Skeletal muscle satellite cell (primary cell): ENCODE results near the gene NLRP3.

Experiments
- H3K27me3 ChIP-seq: 2 replicates; pipeline ENCODE4 v1.7.0; 2013; ENCODE audit warnings: low read length; ENCODE audit not compliant: control insufficient read depth, insufficient read depth
- H3K36me3 ChIP-seq: 2 replicates; pipeline ENCODE4 v1.7.0; 2013; ENCODE audit warnings: mild to moderate bottlenecking, control low read depth, low read length; ENCODE audit not compliant: insufficient read depth
- H3K4me1 ChIP-seq: 2 replicates; pipeline ENCODE4 v1.7.0; 2013; ENCODE audit warnings: low read length; ENCODE audit not compliant: control insufficient read depth, insufficient read depth
- H3K4me2 ChIP-seq: 2 replicates; pipeline ENCODE4 v1.7.0; 2013; ENCODE audit warnings: mild to moderate bottlenecking, low read length
- H3K4me3 ChIP-seq: 2 replicates; pipeline ENCODE4 v1.7.0; 2013; ENCODE audit warnings: low read length
- H3K9ac ChIP-seq: 2 replicates; pipeline ENCODE4 v1.7.0; 2013; ENCODE audit warnings: mild to moderate bottlenecking, low read depth, low read length, moderate library complexity
- H3K9me3 ChIP-seq: replicated peaks from 2 replicates; pipeline ENCODE4 v1.7.0; 2013; ENCODE audit warnings: mild to moderate bottlenecking, control low read depth, low read length

NLRP3 gene

GRCh38 chr1:247400685-247401084 lies 15.3 kb upstream of the NLRP3 start:
- no peak overlapping the region for H3K4me3 ChIP-seq
- no peak overlapping the region for H3K9ac ChIP-seq
- no peaks in the 10 kb centered on the region for H3K36me3 ChIP-seq
- H3K27me3 ChIP-seq: no peaks in the 10 kb centered on the region
- no peak overlapping the region for H3K4me2 ChIP-seq
- no peaks in the 10 kb centered on the region for H3K4me1 ChIP-seq
- peaks cover 3% of the 10 kb centered on the region for H3K9me3 ChIP-seq

DNA sequence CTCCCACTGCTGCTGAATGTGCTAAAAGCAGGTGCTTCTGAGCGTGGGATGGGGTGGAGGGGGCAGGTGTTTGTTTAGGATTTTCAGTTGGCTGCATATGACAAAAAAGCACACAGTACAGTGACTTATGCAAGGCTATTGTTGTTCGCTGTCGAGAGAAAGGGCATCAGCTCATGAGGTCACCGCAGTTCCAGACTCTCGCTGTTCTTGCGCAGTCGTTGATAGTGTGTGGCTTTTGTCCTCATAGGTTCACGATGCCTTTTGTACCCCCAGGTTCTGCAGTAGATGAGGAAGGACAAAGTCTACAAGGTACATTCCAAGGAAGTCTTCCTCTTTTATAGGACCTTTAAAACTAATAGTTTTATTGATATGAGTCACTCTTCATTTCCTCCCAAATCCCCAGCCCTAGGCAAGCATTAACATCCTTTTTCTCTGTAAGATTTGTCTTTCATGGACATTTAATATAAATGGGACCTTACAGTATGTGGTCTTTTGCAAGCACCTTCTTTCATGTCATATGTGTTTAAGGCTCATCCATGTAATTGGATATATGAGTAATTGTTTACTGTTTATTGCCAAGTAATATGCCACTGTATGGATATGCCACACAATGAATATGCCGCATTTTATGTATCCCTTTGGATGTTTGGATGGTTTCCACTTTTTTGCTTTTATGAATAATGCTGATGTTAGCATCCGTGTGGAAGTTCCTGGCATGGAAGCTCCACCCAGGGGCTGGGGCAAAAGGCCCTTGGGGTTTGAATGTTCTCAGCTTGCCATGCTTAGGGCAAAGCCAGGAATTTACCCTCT lies 14.5 kb upstream of the NLRP3 start:
- no peak overlapping the region for H3K4me3 ChIP-seq
- H3K9me3 ChIP-seq: peaks cover 6% of the 10 kb centered on the region
- no peaks in the 10 kb centered on the region for H3K36me3 ChIP-seq
- H3K4me2 ChIP-seq: no peak overlapping the region
- H3K27me3 ChIP-seq: no peaks in the 10 kb centered on the region
- no peaks in the 10 kb centered on the region for H3K4me1 ChIP-seq
- no peak overlapping the region for H3K9ac ChIP-seq

GRCh38 chr1:247402120-247402675 lies 13.8 kb upstream of the NLRP3 start:
- H3K4me1 ChIP-seq: no peaks in the 10 kb centered on the region
- H3K36me3 ChIP-seq: no peaks in the 10 kb centered on the region
- no peak overlapping the region for H3K4me3 ChIP-seq
- H3K4me2 ChIP-seq: no peak overlapping the region
- H3K27me3 ChIP-seq: no peaks in the 10 kb centered on the region
- peaks cover 6% of the 10 kb centered on the region for H3K9me3 ChIP-seq
- H3K9ac ChIP-seq: no peak overlapping the region

DNA sequence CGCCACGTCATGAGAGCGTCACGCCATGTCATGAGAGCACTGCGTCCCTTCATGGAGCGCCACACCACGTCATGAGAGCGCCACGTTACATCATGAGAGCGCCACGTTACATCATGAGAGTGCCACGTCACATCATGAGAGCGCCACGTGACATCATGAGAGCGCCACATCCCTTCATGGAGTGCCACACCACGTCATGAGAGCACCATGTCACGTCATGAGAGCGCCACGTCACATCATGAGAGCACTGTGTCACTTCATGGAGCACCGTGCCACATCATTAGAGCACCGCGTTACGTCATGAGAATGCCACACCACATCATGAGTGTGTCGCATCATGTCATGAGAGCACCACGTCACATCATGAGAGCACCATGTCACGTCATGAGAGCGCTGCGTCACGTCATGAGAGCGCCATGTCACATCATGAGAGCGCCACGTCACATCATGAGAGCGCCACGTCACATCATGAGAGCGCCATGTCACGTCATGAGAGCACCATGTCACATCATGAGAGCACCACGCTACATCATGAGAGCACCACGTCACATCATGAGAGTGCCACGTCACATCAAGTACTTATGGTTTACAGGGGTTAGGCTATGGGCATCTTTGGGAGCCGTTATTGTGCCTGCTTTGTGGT lies 9.8 kb upstream of the NLRP3 start:
- Histone ChIP-seq H3K4me2 (no peak overlapping the region), H3K4me1 (no peaks in the 10 kb centered on the region), H3K9me3 (peaks cover 6% of the 10 kb centered on the region), H3K27me3 (no peaks in the 10 kb centered on the region), H3K36me3 (no peaks in the 10 kb centered on the region), H3K4me3 (no peak overlapping the region), H3K9ac (no peak overlapping the region)

DNA sequence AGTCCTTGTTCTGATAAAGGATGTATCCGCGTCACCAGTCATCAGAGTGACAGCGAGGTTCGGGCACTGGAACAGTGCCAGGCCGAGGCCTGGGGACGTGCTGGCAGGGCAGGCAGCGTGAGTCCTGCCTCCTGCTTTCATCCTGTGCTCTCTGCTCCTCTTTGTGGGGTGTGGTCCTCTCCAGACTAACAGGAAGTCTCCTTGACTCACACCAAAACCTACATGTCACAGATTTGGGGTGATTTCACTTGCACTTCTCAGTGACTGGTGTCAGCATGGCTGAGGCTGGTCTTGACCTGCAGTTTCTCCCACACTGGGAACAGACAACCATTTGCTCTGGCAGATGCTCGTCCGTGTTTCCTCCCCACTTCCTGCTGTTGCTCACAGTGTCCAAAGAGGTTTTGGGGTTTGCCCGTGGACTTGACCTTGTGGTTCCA lies 8.8 kb upstream of the NLRP3 start:
- Histone ChIP-seq H3K9me3 (peaks cover 6% of the 10 kb centered on the region), H3K4me3 (no peak overlapping the region), H3K27me3 (no peaks in the 10 kb centered on the region), H3K4me2 (no peak overlapping the region), H3K36me3 (no peaks in the 10 kb centered on the region), H3K9ac (no peak overlapping the region), H3K4me1 (no peaks in the 10 kb centered on the region)

DNA sequence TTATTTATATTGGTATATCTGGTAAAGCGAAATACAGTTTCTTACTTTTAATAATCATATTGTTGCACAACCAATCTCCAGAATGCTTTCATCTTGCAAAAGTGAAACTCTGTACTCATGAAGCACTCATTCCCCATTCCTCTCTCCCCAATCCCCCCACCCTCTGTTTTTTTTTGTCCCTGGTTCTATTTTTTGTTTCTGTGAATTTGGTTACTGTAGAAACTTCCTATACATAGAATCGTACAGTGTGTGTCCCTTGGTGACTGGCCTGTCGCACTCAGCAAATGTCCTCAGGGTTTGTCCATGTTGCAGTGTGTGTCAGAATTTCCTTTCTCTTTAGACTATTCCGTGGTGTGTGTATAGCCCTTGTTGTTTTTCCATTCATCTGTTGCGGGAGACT lies 7.9 kb upstream of the NLRP3 start:
- H3K4me3 ChIP-seq: no peak overlapping the region
- no peaks in the 10 kb centered on the region for H3K4me1 ChIP-seq
- no peaks in the 10 kb centered on the region for H3K36me3 ChIP-seq
- peaks cover 6% of the 10 kb centered on the region for H3K9me3 ChIP-seq
- no peaks in the 10 kb centered on the region for H3K27me3 ChIP-seq
- no peak overlapping the region for H3K4me2 ChIP-seq
- H3K9ac ChIP-seq: no peak overlapping the region

DNA sequence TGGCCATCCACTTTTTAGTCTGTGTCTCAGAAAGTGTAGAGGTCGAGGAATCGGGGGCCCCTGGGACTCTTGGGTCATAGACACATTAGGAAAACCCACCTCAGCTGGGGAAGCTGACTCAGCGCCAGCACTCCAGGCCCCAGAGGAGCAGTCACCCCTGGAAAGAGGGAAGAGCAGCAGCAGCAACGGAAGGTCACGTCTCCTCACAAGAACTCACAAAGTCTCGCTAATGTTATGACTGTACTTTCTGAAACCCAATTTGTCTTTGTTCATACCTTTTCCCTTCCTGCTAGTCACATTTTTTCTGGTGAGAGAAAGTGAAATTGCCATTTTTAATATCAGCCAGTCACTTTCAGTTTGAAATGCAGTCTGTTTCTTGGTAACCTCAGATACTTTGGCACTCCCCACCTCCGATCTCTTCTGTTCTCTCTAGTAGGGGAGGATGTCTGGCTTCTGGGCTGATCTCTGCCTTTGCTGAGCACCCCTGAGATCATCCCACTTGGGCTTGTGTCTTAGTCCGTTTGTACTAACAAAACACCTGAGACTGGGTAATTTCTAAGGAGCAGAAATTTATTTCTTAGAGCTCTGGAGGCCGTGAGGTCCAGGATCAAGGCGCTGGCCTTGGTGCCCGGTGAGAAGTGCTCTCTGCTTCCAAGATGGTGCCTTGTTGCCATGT lies 6.0 kb upstream of the NLRP3 start:
- Histone ChIP-seq H3K9ac (no peak overlapping the region), H3K9me3 (peaks cover 6% of the 10 kb centered on the region), H3K4me2 (no peak overlapping the region), H3K4me3 (no peak overlapping the region), H3K27me3 (no peaks in the 10 kb centered on the region), H3K4me1 (no peaks in the 10 kb centered on the region), H3K36me3 (no peaks in the 10 kb centered on the region)

- Histone ChIP-seq H3K4me1 (no peaks in the 10 kb centered on the region), H3K4me2 (no peak overlapping the region), H3K4me3 (no peak overlapping the region), H3K9me3 (peaks cover 5% of the 10 kb centered on the region), H3K9ac (no peak overlapping the region), H3K27me3 (no peaks in the 10 kb centered on the region), H3K36me3 (no peaks in the 10 kb centered on the region)
These were observed 4.2 kb upstream of the NLRP3 start for GRCh38 chr1:247411621-247412327.

GRCh38 chr1:247417831-247418230 lies 1.9 kb downstream of the NLRP3 start:
- no peaks in the 10 kb centered on the region for H3K36me3 ChIP-seq
- H3K4me2 ChIP-seq: no peak overlapping the region
- H3K27me3 ChIP-seq: no peaks in the 10 kb centered on the region
- no peaks in the 10 kb centered on the region for H3K4me1 ChIP-seq
- peaks cover 9% of the 10 kb centered on the region for H3K9me3 ChIP-seq
- H3K4me3 ChIP-seq: no peak overlapping the region
- H3K9ac ChIP-seq: no peak overlapping the region

GRCh38 chr1:247419336-247419735 lies 3.4 kb downstream of the NLRP3 start:
- no peak overlapping the region for H3K4me3 ChIP-seq
- no peaks in the 10 kb centered on the region for H3K4me1 ChIP-seq
- H3K9ac ChIP-seq: no peak overlapping the region
- H3K36me3 ChIP-seq: no peaks in the 10 kb centered on the region
- no peaks in the 10 kb centered on the region for H3K27me3 ChIP-seq
- H3K9me3 ChIP-seq: peaks cover 9% of the 10 kb centered on the region
- H3K4me2 ChIP-seq: no peak overlapping the region

DNA sequence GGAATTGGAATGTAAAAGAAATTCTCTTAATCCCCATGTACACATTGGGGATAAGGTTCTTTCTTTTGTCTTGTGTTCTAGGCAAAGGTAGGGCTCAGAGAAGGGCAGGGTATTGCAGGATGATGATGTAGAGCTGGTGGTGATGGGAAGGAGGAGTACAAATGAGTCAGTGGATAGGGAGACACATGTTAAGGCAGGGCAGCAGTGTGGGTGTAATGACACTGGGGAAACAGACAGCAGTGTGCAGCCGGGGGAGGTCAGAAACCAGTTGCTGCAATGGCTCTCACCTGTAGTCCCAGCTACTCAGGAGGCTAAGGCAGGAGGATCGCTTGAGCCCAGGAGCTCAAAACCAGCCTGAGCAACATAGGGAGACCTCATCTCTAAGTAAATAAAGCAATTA lies 5.1 kb downstream of the NLRP3 start:
- H3K27me3 ChIP-seq: no peaks in the 10 kb centered on the region
- H3K9ac ChIP-seq: no peak overlapping the region
- H3K4me2 ChIP-seq: no peak overlapping the region
- peaks cover 4% of the 10 kb centered on the region for H3K9me3 ChIP-seq
- H3K4me3 ChIP-seq: no peak overlapping the region
- no peaks in the 10 kb centered on the region for H3K4me1 ChIP-seq
- no peaks in the 10 kb centered on the region for H3K36me3 ChIP-seq
